ENCODE results near the gene HS3ST6. TPM values are rescaled to one million over a fixed set of nuclear protein-coding genes. Genes with fewer than 3 reads are reported as not detected.

HS3ST6 gene
- not detected in 2 replicates for total RNA-seq

DNA sequence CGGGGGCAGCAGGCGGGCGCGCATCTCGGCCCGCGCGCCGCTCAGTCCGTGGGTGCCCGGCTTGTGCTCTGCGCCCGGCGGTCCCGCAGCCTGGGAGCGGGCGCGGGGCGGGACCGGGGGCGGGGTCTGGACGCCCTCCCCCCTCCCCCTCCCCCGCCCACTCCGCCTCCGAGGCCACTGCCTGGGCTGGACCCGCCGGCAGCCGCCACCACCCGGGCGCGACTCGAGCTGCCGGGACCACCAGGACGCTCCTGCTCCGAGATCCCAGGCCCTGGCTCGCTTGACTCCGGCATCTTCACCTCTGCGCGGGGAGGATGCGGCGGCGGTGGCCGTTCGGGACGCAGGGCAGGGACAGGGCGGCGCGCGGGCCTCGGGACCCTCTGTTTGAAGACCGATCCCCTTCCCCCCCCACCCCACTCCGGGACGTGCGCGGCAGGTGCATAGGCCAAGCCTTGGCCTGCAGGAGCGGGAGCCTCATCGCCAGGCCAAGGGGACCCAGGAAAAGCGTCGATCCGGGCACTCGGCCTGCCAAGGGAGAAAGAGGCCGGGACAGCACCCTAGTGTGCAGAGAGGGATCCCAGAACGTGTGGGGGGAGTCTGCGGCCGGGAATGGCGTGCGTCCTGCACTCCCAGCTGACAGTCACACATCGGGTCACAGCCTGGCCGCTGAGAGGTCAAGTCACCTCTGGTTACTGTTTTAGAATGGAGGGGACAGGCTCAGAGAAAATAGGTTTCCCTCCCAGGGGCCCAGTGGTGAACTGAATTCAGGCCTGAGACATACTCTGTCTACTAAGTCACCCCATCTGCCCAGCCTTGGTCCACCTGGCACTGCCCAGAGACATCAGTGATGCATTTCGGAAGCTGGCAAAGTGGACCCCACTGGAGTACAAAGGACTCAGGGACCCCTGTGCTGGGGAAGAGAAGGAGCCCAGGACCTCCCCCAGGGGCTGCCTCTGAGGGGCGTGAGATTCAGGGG is at the start of gene HS3ST6:
Gene HS3ST6 (minus strand): TSS at position 65 of the 976 bp plus-strand sequence. CDS start 92 bp downstream, outside the sequence.

DNA sequence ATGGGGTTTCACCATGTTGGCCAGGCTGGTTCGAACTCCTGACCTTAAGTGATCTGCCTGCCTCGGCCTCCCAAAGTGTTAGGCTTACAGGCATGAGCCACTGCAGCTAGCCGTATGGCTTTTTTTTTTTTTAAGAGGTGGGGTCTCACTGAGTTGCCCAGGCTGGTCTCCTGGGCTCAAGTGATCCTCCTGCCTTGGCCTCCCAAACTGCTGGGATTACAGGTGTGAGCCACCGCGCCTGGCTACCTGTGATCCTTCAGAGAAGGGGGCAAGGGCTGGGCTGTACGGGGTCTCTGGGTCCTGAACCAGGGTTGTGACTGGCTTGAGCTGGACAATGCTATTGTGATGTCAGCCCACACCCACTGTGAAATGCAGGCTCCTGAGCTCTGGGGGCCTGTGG is 48.2 kb upstream of the HS3ST6 start, which contains the start of gene RNF151:
Gene RNF151 (plus strand): TSS at position 397 of the 400 bp plus-strand sequence. CDS start 26 bp downstream, outside the sequence.

DNA sequence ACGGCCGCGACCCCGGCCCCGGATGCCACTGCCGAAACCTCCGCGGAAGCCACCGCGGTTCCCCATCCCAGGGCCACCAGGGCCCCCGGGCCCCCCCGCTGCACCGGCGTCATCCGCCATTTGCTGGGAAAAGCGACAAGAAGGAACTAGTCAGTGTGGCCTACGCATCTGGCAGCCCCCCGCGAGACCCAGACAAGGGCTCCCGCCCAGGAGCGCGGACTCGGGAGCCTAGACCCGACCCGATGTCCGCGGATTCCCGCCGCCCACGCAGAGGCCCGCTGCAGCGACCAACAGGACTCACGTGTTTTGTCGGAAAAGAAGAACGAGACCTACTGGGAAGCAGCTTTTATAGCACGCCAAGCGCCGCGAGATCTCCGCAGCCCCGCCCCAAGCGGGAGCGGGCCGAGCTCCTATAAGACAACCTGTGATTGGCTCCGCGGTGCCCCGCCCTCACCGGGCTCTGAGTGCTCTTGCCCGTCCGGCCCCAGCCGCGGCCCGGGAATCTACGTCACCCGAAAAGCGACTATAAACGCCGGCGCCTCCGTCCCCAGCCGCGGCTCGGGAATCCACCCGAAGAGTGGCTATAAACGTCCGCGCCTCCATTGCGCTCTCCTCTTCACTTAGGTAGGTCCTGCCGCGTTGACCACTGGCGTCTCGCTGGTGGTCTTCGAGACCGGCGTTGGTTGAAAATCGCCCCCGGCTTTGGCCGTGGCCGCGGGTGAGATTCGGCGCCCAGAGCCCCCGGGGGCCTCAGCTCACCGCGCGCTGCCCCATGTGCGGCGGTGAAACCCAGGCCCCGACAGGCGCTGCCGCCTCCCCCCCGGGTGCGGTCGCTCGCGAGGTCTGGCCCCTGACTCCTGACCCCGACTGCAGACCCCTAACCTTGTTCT is 46.5 kb upstream of the HS3ST6 start, which contains the start of gene RPS2:
Gene RPS2 (minus strand): TSS at position 321 of the 890 bp plus-strand sequence. CDS start 201 bp downstream, at position 120.

DNA sequence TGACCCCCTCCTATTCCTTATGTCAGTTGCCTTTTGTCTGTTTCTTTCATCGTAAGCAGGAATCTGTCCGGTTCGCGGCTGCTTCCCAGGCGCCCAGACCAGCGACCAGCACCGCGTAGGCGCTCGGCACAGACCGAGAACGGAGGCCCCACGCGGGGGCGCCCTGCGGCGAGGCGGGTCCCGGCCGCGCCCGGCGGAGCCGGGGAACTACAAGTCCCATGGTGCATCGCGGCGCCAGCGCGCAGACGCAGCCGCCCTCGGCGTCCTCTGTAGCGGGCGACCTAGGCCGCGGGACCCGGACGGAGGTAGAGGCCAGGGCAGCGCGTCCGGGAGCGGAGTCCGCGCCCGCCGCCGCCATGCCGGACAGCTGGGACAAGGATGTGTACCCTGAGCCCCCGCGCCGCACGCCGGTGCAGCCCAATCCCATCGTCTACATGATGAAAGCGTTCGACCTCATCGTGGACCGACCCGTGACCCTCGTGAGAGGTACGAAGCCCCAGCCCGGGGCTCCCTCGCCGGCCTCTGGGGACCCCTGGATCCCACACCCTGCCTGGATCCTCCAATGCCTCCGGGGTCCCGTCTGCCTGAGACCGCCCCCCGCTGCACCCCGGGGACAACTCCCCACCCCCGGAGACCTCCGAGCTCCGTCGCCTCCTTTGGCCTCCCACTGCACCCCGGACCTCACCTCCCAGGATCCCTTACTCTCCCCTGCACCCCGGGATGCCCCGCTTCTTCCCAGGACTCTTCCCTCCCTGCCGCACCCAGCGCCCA is 41.2 kb upstream of the HS3ST6 start, which contains the start of gene NDUFB10:
Gene NDUFB10 (plus strand): TSS at position 270 of the 771 bp plus-strand sequence. CDS start 87 bp downstream, at position 357.

DNA sequence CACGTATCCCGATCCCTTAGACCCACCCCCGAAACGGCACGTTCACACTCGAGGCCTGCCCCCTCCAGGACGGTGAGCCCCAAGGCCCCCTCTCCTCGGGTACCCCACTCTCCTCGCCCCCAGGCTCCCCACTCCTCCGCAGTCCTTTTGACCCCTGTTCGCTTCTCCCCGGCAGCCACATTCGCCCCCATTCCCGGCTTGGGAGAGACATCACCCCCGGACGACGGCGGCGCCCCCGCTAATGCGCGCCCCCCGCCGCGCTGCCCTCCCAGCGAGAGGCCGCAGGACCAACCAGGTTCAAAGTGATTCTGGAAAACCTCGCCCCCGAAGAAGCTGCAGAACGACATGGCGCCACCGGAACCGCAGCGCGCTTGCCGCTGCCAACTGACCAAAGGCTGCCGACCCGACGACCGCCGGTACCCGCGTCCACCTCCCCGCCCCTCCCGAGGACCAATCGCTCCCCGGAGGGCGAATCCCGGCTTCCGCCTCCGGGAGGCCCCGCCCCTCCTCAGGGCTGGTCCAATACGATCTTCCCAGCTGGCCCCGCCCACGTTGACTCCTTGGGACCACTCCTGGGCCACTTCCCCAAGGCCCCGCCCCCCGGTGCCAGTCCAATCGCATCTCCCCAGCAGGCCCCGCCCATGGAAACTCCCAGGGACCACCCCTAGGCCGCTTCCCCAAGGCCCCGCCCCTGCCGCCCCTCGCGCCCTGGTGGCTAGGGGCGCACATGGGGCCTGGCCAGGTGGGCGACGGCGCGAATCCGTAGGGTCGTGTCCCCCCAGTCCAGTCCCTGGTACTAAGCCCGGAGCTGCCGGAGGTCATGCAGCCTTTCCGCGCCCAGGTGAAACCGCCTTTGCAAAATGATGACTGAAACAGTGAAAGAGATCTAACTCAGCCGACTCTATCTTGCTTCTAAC is 24.9 kb upstream of the HS3ST6 start, which contains the start of gene MSRB1:
Gene MSRB1 (minus strand): TSS at position 390 of the 917 bp plus-strand sequence. CDS start 43 bp downstream, at position 347.

DNA sequence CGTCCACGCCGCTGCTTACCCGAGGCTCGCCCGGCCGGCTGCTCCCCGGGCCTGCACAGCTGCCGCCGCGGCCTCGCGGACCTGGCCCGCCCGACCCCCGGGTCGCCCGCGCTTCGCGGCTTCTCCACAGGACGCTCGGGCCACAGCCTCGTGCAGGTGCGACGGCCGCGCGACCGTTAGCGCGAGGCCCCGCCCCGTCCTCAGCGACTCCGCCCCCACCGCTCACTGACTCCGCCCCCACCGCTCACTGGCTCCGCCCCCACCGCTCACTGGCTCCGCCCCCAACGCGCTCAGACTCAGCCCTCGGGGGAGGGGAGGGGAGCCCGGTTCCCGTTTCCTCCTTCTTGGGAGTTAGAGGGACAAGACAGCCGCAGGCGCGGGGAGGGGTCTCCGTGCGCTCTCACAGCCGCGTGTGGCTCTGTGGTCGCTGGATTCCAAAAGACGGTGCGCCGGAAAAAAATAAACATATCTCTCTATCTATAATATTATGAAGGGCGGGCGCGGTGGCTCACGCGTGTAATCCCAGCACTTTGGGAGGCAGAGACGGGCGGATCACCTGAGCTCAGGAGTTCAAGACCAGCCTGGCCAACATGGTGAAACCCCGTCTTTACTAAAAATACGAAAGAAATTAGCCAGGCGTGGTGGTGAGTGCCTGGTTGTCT is 46.1 kb downstream of the HS3ST6 start, which contains the start of gene MEIOB:
Gene MEIOB (minus strand): TSS at position 191 of the 662 bp plus-strand sequence. CDS start 3,989 bp downstream, outside the sequence.

Other genes starting within 250 kb of the HS3ST6 start
- gene JPT2, start 240.1 kb downstream of the HS3ST6 start, total RNA-seq, result 30.2 and 49.1 TPM in 2 replicates
- 13.8 and 63.4 TPM in 2 replicates for gene MAPK8IP3, start 212.2 kb downstream of the HS3ST6 start, total RNA-seq
- 70.7 and 98.0 TPM in 2 replicates for gene NME3, start 146.9 kb downstream of the HS3ST6 start, total RNA-seq
- 3.2 and 8.9 TPM in 2 replicates for gene EME2, start 145.6 kb downstream of the HS3ST6 start, total RNA-seq
- 96.9 and 118 TPM in 2 replicates for gene MRPS34, start 145.3 kb downstream of the HS3ST6 start, total RNA-seq
- gene SPSB3, start 135.8 kb downstream of the HS3ST6 start, total RNA-seq, result 25.3 and 62.7 TPM in 2 replicates
- 112 and 137 TPM in 2 replicates for gene NUBP2, start 135.5 kb downstream of the HS3ST6 start, total RNA-seq
- gene IGFALS, start 124.7 kb downstream of the HS3ST6 start, total RNA-seq, result not detected in 2 replicates
- 13.3 and 24.7 TPM in 2 replicates for gene HAGH, start 91.6 kb downstream of the HS3ST6 start, total RNA-seq
- 22.0 and 61.2 TPM in 2 replicates for gene FAHD1, start 91.2 kb downstream of the HS3ST6 start, total RNA-seq
- 0.08 TPM in 1 of 2 replicates, not detected in the other for gene MEIOB, start 46.3 kb downstream of the HS3ST6 start, total RNA-seq
- 7.4 and 10.2 TPM in 2 replicates for gene MSRB1, start 24.8 kb upstream of the HS3ST6 start, total RNA-seq
- not detected in 2 replicates for gene RPL3L, start 36.3 kb upstream of the HS3ST6 start, total RNA-seq
- 289 and 350 TPM in 2 replicates for gene NDUFB10, start 41.1 kb upstream of the HS3ST6 start, total RNA-seq
- gene RPS2, start 46.4 kb upstream of the HS3ST6 start, total RNA-seq, result 3,892 and 6,799 TPM in 2 replicates
- not detected in 2 replicates for gene RNF151, start 48.4 kb upstream of the HS3ST6 start, total RNA-seq
- 51.7 and 71.4 TPM in 2 replicates for gene TBL3, start 53.6 kb upstream of the HS3ST6 start, total RNA-seq
- gene NOXO1, start 63.1 kb upstream of the HS3ST6 start, total RNA-seq, result not detected in 2 replicates
- 15.6 and 25.9 TPM in 2 replicates for gene GFER, start 65.8 kb upstream of the HS3ST6 start, total RNA-seq
- 5.4 and 7.6 TPM in 2 replicates for gene SYNGR3, start 71.6 kb upstream of the HS3ST6 start, total RNA-seq
- gene ZNF598, start 91.4 kb upstream of the HS3ST6 start, total RNA-seq, result 33.7 and 41.0 TPM in 2 replicates
- gene NPW, start 101.4 kb upstream of the HS3ST6 start, total RNA-seq, result 5.6 and 6.6 TPM in 2 replicates
- gene NHERF2, start 108.5 kb upstream of the HS3ST6 start, total RNA-seq, result 56.8 and 85.8 TPM in 2 replicates
- gene NTHL1, start 129.4 kb upstream of the HS3ST6 start, total RNA-seq, result 25.9 and 28.7 TPM in 2 replicates
- gene TSC2, start 129.6 kb upstream of the HS3ST6 start, total RNA-seq, result 33.1 and 51.4 TPM in 2 replicates
- gene PKD1, start 217.5 kb upstream of the HS3ST6 start, total RNA-seq, result 72.0 and 175 TPM in 2 replicates
- gene RAB26, start 230.2 kb upstream of the HS3ST6 start, total RNA-seq, result 0.91 and 3.3 TPM in 2 replicates
- gene TRAF7, start 237.4 kb upstream of the HS3ST6 start, total RNA-seq, result 65.8 and 73.5 TPM in 2 replicates